ENCODE data around the gene SPIRE2. TPM values are rescaled to one million over a fixed set of nuclear protein-coding genes. Genes with fewer than 3 reads are reported as not detected.

Gene SPIRE2
- total and polyA plus RNA-seq, 2 donors (not counting 1 experiment from before 2014, with no cell fraction given), result 0.59 to 3.8 TPM

GRCh38 chr16:89884041-89884421, 55.8 kb downstream of the SPIRE2 start:
- TF ChIP-seq EZH2 (IDR thresholded peaks at IDR 0.05; ENCODE audit: low read length, missing control alignments) (no peak), CTCF (conservative IDR thresholded peaks at IDR 0.05 in 1 of 2, IDR thresholded peaks at IDR 0.05 in 1 of 2; ENCODE audit: low read depth in 1 of 2, low read length in 2 of 2) (no peak)
- no peaks in the 10 kb centered on the region for H3K4me1 ChIP-seq (ENCODE audit: control insufficient read depth, extremely low read depth, insufficient read depth, low read length)
- no peak overlapping the region for H2AFZ ChIP-seq (ENCODE audit: low read length)
- no peak overlapping the region for H3K27ac ChIP-seq (ENCODE audit: insufficient read depth, low read length)
- H3K27me3 ChIP-seq (ENCODE audit: control insufficient read depth, insufficient read depth, low read length), result no peaks in the 10 kb centered on the region
- no peak overlapping the region for H3K4me3 ChIP-seq (replicated peaks in 1 of 4; ENCODE audit: control extremely low read depth in 1 of 4, insufficient read depth in 1 of 4, low read depth in 3 of 4, low read length in 4 of 4)
- no peak overlapping the region for H3K9ac ChIP-seq (ENCODE audit: insufficient read depth, low read length)
- H3K4me2 ChIP-seq (ENCODE audit: extremely low read depth, insufficient read depth, low read length), result no peak overlapping the region
- no peak for DNase-seq (ENCODE audit: low read depth in 2 of 2)
- H3K9me3 ChIP-seq (ENCODE audit: control insufficient read depth, insufficient read depth, low read depth, low read length), result no peaks in the 10 kb centered on the region
- peaks cover 27% of the 10 kb centered on the region for H3K36me3 ChIP-seq (ENCODE audit: control insufficient read depth, insufficient read depth, low read length)
- peaks cover 46% of the 10 kb centered on the region for H3K79me2 ChIP-seq (ENCODE audit: control insufficient read depth, insufficient read depth, low read length)
- H4K20me1 ChIP-seq (ENCODE audit: control insufficient read depth, extremely low read depth, insufficient read depth, low read length), result no peaks in the 10 kb centered on the region

GRCh38 chr16:89887243-89887642, 59.0 kb downstream of the SPIRE2 start:
- Histone ChIP-seq H3K9me3 (ENCODE audit: control insufficient read depth, insufficient read depth, low read depth, low read length) (no peaks in the 10 kb centered on the region), H3K36me3 (ENCODE audit: control insufficient read depth, insufficient read depth, low read length) (peaks cover 31% of the 10 kb centered on the region), H3K4me3 (replicated peaks in 1 of 4; ENCODE audit: control extremely low read depth in 1 of 4, insufficient read depth in 1 of 4, low read depth in 3 of 4, low read length in 4 of 4) (no peak overlapping the region), H4K20me1 (ENCODE audit: control insufficient read depth, extremely low read depth, insufficient read depth, low read length) (no peaks in the 10 kb centered on the region), H2AFZ (ENCODE audit: low read length) (no peak overlapping the region), H3K4me2 (ENCODE audit: extremely low read depth, insufficient read depth, low read length) (no peak overlapping the region), H3K9ac (ENCODE audit: insufficient read depth, low read length) (no peak overlapping the region), H3K79me2 (ENCODE audit: control insufficient read depth, insufficient read depth, low read length) (peaks cover 19% of the 10 kb centered on the region), H3K27ac (ENCODE audit: insufficient read depth, low read length) (no peak overlapping the region), H3K4me1 (ENCODE audit: control insufficient read depth, extremely low read depth, insufficient read depth, low read length) (no peaks in the 10 kb centered on the region), H3K27me3 (ENCODE audit: control insufficient read depth, insufficient read depth, low read length) (no peaks in the 10 kb centered on the region)
- no peak for DNase-seq (ENCODE audit: low read depth in 2 of 2)
- TF ChIP-seq EZH2 (IDR thresholded peaks at IDR 0.05; ENCODE audit: low read length, missing control alignments) (no peak), CTCF (conservative IDR thresholded peaks at IDR 0.05 in 1 of 2, IDR thresholded peaks at IDR 0.05 in 1 of 2; ENCODE audit: low read depth in 1 of 2, low read length in 2 of 2) (no peak)

DNA sequence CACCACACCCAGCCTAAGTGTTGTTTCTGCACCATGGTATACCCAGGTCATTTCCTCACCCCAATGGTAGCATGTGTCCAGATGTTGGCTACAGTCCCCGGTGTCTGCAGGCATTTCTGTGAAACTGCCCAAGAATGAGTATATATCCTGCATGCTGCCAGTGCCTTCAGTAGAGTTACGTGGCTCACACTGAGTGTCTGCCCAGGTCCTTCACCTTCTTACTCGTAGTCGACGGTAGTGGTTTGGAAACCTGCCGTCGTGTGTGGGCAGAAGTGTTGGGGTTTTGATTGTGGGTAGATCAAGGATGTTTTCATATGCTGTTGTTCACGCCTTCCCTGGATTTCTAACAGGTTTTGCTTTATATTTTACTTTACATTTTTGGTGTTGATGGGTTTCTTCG, 61.9 kb downstream of the SPIRE2 start:
- Histone ChIP-seq H3K4me1 (ENCODE audit: control insufficient read depth, extremely low read depth, insufficient read depth, low read length) (no peaks in the 10 kb centered on the region), H3K27me3 (ENCODE audit: control insufficient read depth, insufficient read depth, low read length) (no peaks in the 10 kb centered on the region), H3K9ac (ENCODE audit: insufficient read depth, low read length) (no peak overlapping the region), H3K9me3 (ENCODE audit: control insufficient read depth, insufficient read depth, low read depth, low read length) (no peaks in the 10 kb centered on the region), H3K36me3 (ENCODE audit: control insufficient read depth, insufficient read depth, low read length) (peaks cover 33% of the 10 kb centered on the region), H3K79me2 (ENCODE audit: control insufficient read depth, insufficient read depth, low read length) (no peaks in the 10 kb centered on the region), H3K4me2 (ENCODE audit: extremely low read depth, insufficient read depth, low read length) (no peak overlapping the region), H3K27ac (ENCODE audit: insufficient read depth, low read length) (no peak overlapping the region), H4K20me1 (ENCODE audit: control insufficient read depth, extremely low read depth, insufficient read depth, low read length) (no peaks in the 10 kb centered on the region), H3K4me3 (replicated peaks in 1 of 4; ENCODE audit: control extremely low read depth in 1 of 4, insufficient read depth in 1 of 4, low read depth in 3 of 4, low read length in 4 of 4) (no peak overlapping the region), H2AFZ (ENCODE audit: low read length) (no peak overlapping the region)
- peak in 1 of 2 donors; percentile 70 for DNase-seq (ENCODE audit: low read depth in 2 of 2)
- TF ChIP-seq EZH2 (IDR thresholded peaks at IDR 0.05; ENCODE audit: low read length, missing control alignments) (no peak), CTCF (conservative IDR thresholded peaks at IDR 0.05 in 1 of 2, IDR thresholded peaks at IDR 0.05 in 1 of 2; ENCODE audit: low read depth in 1 of 2, low read length in 2 of 2) (no peak)

All from fibroblast of lung (primary cell).